ENCODE data around the gene PXYLP1.
"Not testable (repeated sequence)": the region's sequence is repeated elsewhere in the genome, so short reads cannot be mapped to it uniquely, and the experiment has no call there.

The PXYLP1 gene

GRCh38 chr3:141231101-141231951 lies at the start of gene PXYLP1:
Gene PXYLP1 (plus strand): TSS chr3:141231825. CDS start chr3:141260176, 28,351 bp downstream.
- DNase-seq (ENCODE audit: low read depth): peak; percentile 73

GRCh38 chr3:141183606-141184005 lies 48.0 kb upstream of the PXYLP1 start:
- no peak for DNase-seq (ENCODE audit: low read depth)

GRCh38 chr3:141184430-141184829 lies 47.2 kb upstream of the PXYLP1 start:
- no peak for DNase-seq (ENCODE audit: low read depth)

GRCh38 chr3:141191097-141191749 lies 40.4 kb upstream of the PXYLP1 start:
- no peak for DNase-seq (ENCODE audit: low read depth)

DNA sequence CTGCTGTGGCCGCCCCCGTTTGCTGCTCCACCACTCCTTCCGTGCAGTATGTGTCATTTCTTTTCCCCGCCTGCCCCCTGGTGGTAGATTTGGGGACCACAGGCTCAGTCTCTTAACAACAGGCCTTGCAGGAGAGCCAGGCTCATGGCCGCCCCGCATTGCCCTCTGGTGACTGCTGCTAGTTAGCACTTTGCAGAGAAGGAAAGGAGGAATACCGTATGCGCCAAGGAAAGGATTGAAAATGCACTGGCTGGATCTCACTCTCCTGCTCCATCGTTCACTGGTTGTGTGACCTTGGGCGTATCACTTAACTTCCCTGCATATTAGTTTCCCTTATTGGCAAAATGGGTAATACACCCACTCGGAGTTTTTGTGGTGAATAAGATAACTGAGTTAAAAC lies 39.3 kb upstream of the PXYLP1 start:
- peak; percentile 72 for DNase-seq (ENCODE audit: low read depth)

DNA sequence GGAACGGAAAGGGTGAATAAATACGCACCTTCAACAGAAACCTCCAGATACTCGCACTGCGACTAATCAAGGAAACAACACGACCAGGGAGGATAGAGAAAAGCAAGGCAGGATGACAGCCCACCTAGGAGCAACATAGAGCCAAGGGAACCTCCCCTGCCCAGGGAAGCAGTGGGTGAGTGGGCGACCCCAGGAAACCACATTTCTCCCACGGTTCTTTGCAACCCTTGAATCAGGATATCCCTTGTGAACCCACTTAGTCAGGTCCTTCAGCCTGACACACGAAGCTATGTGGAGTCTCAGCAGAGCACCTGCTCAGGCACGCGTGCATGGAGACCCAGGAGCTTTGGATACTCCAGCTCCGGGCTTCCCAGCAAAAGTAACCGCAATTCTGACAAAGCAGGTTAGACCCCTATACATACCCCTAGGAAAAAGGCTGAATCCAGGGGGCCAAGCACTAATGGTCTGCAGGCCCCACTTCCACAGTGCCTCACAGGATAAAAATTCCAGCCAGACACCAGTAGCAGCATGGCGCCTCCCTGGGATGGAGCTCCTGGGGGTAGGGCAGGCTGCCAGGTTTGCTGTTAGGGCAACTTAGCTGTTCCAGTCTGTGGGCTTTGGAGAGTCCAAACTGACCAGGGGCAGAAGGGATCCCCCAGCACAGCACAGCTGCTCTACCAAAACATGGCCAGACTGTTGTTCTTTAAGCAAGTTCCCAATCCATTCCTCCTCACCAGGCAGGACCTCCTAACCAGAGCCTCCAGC lies 38.4 kb upstream of the PXYLP1 start:
- no peak for DNase-seq (ENCODE audit: low read depth)

DNA sequence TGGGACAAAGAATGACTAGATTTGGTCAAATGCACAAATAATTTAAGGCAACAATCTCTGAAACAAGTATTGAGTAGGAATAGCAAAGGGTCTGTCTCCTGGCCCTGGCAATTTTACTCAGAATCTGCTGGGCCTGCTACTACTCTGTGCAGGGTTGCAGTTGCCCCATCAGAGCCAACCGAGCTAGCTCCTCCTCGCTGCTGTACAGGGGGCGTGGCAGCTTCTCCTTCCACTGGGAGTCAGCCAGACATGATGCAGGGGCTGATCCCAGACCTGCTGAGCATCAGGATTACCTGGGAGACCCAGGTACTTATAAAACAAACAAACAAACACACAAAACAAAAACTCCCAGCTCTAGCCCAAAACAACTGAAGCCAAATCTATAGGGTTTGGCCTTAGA lies 30.5 kb upstream of the PXYLP1 start:
- no peak for DNase-seq (ENCODE audit: low read depth)

GRCh38 chr3:141202682-141203081 lies 28.9 kb upstream of the PXYLP1 start:
- no peak for DNase-seq (ENCODE audit: low read depth)

GRCh38 chr3:141203866-141204265 lies 27.8 kb upstream of the PXYLP1 start:
- no peak for DNase-seq (ENCODE audit: low read depth)

DNA sequence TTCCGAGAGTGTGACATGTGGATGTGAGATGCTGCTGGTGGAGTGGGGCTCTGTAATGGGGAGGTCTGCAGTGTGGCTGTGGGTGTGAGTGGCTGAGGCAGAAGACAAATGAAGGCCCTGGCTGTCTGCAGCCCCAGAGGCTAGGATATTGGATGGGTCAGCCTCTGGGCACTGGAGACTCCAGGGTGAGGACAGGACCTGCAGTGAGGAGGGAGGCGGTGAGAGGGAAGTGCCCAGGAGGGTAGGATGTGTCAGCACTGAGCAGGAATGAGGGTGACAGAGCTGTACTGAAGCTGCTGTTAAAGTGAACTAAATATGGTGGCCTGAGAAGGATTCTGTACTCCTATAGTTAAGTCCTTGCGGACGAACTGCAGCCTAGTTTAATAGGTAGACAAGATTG lies 27.3 kb upstream of the PXYLP1 start:
- DNase-seq (ENCODE audit: low read depth): no peak

DNA sequence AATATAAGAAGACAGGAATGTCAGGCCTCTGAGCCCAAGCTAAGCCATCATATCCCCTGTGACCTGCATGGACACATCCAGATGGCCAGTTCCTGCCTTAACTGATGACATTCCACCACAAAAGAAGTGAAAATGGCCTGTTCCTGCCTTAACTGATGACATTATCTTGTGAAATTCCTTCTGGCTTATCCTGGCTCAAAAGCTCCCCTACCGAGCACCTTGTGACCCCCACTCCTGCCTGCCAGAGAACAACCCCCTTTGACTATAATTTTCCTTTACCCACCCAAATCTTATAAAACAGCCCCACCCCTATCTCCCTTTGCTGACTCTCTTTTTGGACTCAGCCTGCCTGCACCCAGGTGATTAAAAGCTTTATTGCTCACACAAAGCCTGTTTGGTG lies 20.3 kb upstream of the PXYLP1 start:
- DNase-seq (ENCODE audit: low read depth): not testable (repeated sequence)

- DNase-seq (ENCODE audit: low read depth): no peak
Measured at GRCh38 chr3:141212101-141212500, 19.5 kb upstream of the PXYLP1 start.

DNA sequence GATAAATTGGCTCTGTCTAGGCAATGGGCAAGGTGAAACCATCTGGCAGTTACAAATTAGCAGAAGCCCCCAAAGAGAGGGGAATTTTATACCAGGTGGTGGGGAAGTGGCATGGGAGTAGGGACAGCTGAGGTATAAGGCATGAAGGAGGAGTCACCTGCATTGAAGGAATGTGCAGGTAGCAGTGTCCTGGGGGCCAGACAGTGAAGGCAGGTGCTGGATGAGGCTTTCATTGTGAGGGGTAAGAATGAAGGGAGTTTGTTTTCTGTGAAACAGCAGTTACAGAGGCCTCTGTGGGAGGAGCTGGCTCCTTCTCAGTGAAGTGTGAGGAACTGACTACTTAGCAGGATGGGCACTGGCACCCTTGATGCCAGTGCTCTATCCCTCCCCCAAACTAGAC lies 19.1 kb upstream of the PXYLP1 start:
- DNase-seq (ENCODE audit: low read depth): no peak

DNA sequence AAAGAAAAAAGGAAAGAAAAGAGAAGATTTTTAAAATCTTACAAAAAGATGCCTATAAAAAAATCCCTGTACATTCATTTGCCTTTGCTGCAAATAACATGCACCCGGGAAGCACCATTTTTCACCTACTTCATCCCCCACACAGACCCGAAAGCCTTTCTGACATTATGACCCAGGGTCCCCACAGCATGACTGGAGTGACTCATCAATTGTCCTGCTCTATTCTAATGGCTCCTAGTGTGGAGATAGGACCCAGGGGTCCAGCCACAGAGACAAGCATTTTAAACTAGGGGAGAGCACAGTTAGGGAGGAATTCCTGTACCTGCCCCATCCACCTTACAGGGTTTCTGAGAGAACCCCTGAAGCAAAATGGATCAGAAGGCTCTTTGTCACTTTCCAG lies 14.7 kb upstream of the PXYLP1 start:
- no peak for DNase-seq (ENCODE audit: low read depth)

DNA sequence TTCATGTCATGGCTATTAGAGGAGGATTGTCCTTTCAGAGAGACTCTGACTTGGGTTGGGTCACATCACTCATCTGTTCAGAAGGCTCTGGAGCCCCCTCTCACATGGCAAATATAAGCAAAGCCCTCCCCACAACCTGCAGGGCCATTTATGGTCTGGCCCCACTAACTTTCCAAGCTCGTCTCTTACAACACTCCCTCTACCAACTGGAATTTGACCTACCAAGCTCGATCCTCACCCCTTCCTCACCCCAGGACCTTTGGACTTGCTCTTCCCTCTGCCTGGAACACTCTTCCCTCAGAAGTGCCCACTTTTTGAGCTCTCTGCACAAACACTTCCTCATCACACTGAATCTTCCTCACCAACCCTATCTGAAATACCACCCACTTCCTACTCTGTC lies 14.2 kb upstream of the PXYLP1 start:
- no peak for DNase-seq (ENCODE audit: low read depth)

GRCh38 chr3:141218162-141218835 lies 13.3 kb upstream of the PXYLP1 start:
- no peak for DNase-seq (ENCODE audit: low read depth)

DNA sequence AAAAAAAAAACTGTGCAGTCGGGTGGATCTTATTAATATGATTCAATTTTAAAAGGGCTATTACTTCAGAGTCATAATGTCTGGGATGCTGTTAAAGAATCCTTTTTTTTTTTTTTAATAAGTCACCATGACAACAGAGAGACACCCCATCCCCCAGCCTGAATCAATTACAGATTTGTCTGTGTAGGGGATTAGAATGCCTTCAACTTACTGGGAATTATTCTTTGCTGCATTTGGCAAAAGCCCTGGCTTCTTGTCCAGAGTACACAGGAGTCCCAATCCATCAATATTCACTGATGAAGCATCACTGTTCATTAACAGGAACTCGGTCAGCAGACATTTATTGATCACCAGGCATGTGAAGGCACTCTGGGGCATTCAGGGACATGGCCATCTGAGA lies 12.7 kb upstream of the PXYLP1 start:
- DNase-seq (ENCODE audit: low read depth): no peak

- no peak for DNase-seq (ENCODE audit: low read depth)
Measured at GRCh38 chr3:141223673-141224166, 7.9 kb upstream of the PXYLP1 start.

- DNase-seq (ENCODE audit: low read depth): no peak
Measured at GRCh38 chr3:141225939-141226338, 5.7 kb upstream of the PXYLP1 start.

GRCh38 chr3:141227216-141227615 lies 4.4 kb upstream of the PXYLP1 start:
- no peak for DNase-seq (ENCODE audit: low read depth)

DNA sequence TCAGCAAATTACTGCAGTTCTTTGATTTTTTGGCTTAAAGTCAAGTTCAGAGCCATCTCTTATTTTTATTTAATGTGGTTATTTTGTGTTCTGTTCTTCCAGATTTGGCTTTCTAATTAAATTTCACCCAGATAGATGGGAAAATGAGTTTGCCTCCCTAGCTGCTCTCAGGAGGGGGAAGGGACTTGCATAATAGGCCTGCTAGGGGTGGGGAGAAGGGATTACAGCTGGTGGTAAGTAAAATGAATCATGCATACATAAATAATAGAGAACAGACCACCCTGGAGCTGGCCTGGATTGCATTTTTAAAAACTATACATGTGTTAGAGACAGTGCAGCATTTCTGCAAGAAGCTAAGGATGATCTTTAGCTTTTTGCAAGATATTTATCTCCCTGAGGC lies 3.9 kb upstream of the PXYLP1 start:
- no peak for DNase-seq (ENCODE audit: low read depth)

DNA sequence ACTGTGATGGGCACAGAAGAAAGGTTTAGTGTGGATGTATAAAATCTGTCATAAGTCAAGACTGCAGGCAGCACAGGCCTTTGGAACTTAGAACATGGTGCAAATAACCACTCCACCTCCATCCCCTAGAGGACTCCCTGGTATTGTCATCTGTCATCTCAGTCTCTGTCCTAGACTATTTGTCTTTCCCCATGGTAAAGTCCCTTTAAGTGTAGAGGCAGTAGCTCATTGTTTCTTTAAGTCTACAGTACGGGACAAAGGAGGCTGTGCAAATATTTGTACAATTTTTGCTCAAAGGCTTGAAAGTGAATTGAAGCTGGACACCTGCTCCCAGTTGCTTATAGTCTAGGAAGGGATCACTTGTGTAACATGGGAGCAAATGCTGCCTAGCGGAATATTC lies 3.2 kb upstream of the PXYLP1 start:
- no peak for DNase-seq (ENCODE audit: low read depth)
